H1 (cell line): ENCODE results near the gene PRR23E. TPM values are rescaled to one million over a fixed set of nuclear protein-coding genes. Genes with fewer than 3 reads are reported as not detected.
A peak's percentile ranks its signal among the peaks of the same experiment; 100 is the strongest.

ENCODE experiments used
- CTCF ChIA-PET: fragments of 300-600 bp; sonication (Branson Sonifier 250); formaldehyde crosslinking; loops from one replicate; lab custom pipeline; 2021; ENCODE audit not compliant: partially characterized antibody; lab: Charles Lee
- POLR2A ChIA-PET: fragments of 300-600 bp; sonication (Branson Sonifier 250); formaldehyde crosslinking; loops from one replicate; lab custom pipeline; 2021; ENCODE audit warnings: inconsistent platforms; ENCODE audit not compliant: partially characterized antibody; lab: Charles Lee
- DNase-seq, 2 experiments: peaks; one replicate each; pipeline versions ENCODE4 v3.0.0 to v3.0.0-alpha.2; 2010 to 2022; ENCODE audit warnings: low spot score in 2 of 2, low read depth in 1 of 2, mixed read lengths in 1 of 2
- FAIRE-seq: peaks from 2 replicates; lab custom pipeline; 2011; peaks lifted over from hg19 to GRCh38; lab: Jason Lieb, UNC
- H2AFZ ChIP-seq: 2 replicates; pipeline ENCODE4 v1.8.1; 2012; ENCODE audit warnings: low read length, inconsistent platforms
- H2AK5ac ChIP-seq: 2 replicates; pipeline ENCODE4 v1.6.1; 2013; ENCODE audit warnings: low read depth, low read length
- H2BK120ac ChIP-seq: replicated peaks from 2 replicates; pipeline ENCODE3; 2013; ENCODE audit warnings: low read depth, low read length, inconsistent platforms
- H2BK12ac ChIP-seq: 2 replicates; pipeline ENCODE4 v1.6.1; 2013; ENCODE audit warnings: low read depth, low read length
- H2BK15ac ChIP-seq: 2 replicates; pipeline ENCODE4 v1.6.1; 2013; ENCODE audit warnings: low read length
- H2BK20ac ChIP-seq: 2 replicates; pipeline ENCODE4 v1.6.1; 2013; ENCODE audit warnings: low read length
- H2BK5ac ChIP-seq: 2 replicates; pipeline ENCODE4 v1.6.1; 2013; ENCODE audit warnings: low read depth, low read length
- H3K14ac ChIP-seq: 2 replicates; pipeline ENCODE4 v1.6.1; 2013; ENCODE audit warnings: inconsistent platforms; ENCODE audit not compliant: insufficient read length
- H3K18ac ChIP-seq: 2 replicates; pipeline ENCODE4 v1.6.1; 2013; ENCODE audit warnings: low read length; ENCODE audit errors: extremely low read depth
- H3K23ac ChIP-seq: 2 replicates; pipeline ENCODE4 v1.6.1; 2013; ENCODE audit warnings: inconsistent platforms; ENCODE audit not compliant: insufficient read length
- H3K23me2 ChIP-seq: 2 replicates; pipeline ENCODE4 v1.6.1; 2013; ENCODE audit warnings: low read depth, low read length
- H3K27ac ChIP-seq: 2 replicates; pipeline ENCODE4 v1.6.1; 2011; ENCODE audit warnings: low read depth, low read length, inconsistent platforms
- H3K27me3 ChIP-seq, 4 experiments: replicated peaks in 1 of 4; 1 replicate in 1 of 4; 2 replicates in 3 of 4; pipeline versions ENCODE4 v1.6.1 to v1.8.1; 2011 to 2013; ENCODE audit warnings: low read length in 3 of 4, mild to moderate bottlenecking in 3 of 4, inconsistent platforms in 2 of 4, mixed read lengths in 2 of 4, moderate library complexity in 1 of 4; ENCODE audit not compliant: control insufficient read depth in 3 of 4, insufficient read depth in 3 of 4; ENCODE audit errors: extremely low read depth in 1 of 4
- H3K36me3 ChIP-seq, 4 experiments: 2 replicates each; pipeline versions ENCODE4 v1.6.1 to v1.8.1; 2011 to 2013; ENCODE audit warnings: mild to moderate bottlenecking in 4 of 4, low read length in 3 of 4, moderate library complexity in 2 of 4, control low read depth in 1 of 4, inconsistent platforms in 1 of 4; ENCODE audit not compliant: insufficient read depth in 4 of 4, control insufficient read depth in 2 of 4
- H3K4ac ChIP-seq: replicated peaks from 2 replicates; pipeline ENCODE3; 2013; ENCODE audit warnings: low read length, low read depth, mixed read lengths, inconsistent platforms; ENCODE audit not compliant: insufficient read length
- H3K4me1 ChIP-seq, 4 experiments: replicated peaks in 1 of 4; 1 replicate in 1 of 4; 2 replicates in 3 of 4; pipeline versions ENCODE4 v1.6.1 to v1.8.1; 2011 to 2013; ENCODE audit warnings: low read length in 3 of 4, inconsistent platforms in 2 of 4, mixed read lengths in 1 of 4; ENCODE audit not compliant: insufficient read depth in 4 of 4, control insufficient read depth in 3 of 4
- H3K4me2 ChIP-seq, 2 experiments: 2 replicates each; pipeline versions ENCODE4 v1.6.1 to v1.8.1; 2011 to 2013; ENCODE audit warnings: low read depth in 2 of 2, low read length in 2 of 2, control low read depth in 1 of 2, inconsistent platforms in 1 of 2, mild to moderate bottlenecking in 1 of 2; ENCODE audit not compliant: insufficient read depth in 1 of 2
- H3K4me3 ChIP-seq, 4 experiments: fragments of 200-600, 300-600 bp in 1 of 4; sonication (generic), shearing (Covaris generic), sonication (Bioruptor Twin) in 1 of 4; 2 replicates each; pipeline versions ENCODE4 v1.5.1 to v1.8.1; 2011 to 2016; ENCODE audit warnings: low read length in 4 of 4, low read depth in 3 of 4, control low read depth in 2 of 4, inconsistent platforms in 2 of 4, mild to moderate bottlenecking in 2 of 4, mixed read lengths in 1 of 4, moderate library complexity in 1 of 4; ENCODE audit not compliant: insufficient read depth in 2 of 4; ENCODE audit errors: extremely low read depth in 1 of 4
- H3K56ac ChIP-seq: replicated peaks from 2 replicates; pipeline ENCODE3; 2013; ENCODE audit warnings: low read depth, mild to moderate bottlenecking, mixed read lengths, low read length, inconsistent platforms; ENCODE audit not compliant: insufficient read length
- H3K79me1 ChIP-seq: 2 replicates; pipeline ENCODE4 v1.6.1; 2013; ENCODE audit warnings: low read depth, low read length, control low read depth
- H3K79me2 ChIP-seq, 2 experiments: 2 replicates each; pipeline versions ENCODE4 v1.6.1 to v1.8.1; 2012 to 2013; ENCODE audit warnings: low read length in 2 of 2, mild to moderate bottlenecking in 2 of 2, inconsistent platforms in 1 of 2; ENCODE audit not compliant: insufficient read depth in 2 of 2, control insufficient read depth in 1 of 2
- H3K9ac ChIP-seq, 4 experiments: replicated peaks in 1 of 4; 1 replicate in 1 of 4; 2 replicates in 3 of 4; pipeline versions ENCODE4 v1.6.1 to v1.8.1; 2011 to 2013; ENCODE audit warnings: low read depth in 3 of 4, low read length in 3 of 4, control low read depth in 2 of 4, mild to moderate bottlenecking in 2 of 4, moderate library complexity in 2 of 4, inconsistent platforms in 1 of 4; ENCODE audit errors: extremely low read depth in 1 of 4
- H3K9me3 ChIP-seq, 2 experiments: 2 replicates each; pipeline versions ENCODE4 v1.6.1 to v1.8.1; 2012 to 2013; ENCODE audit warnings: mild to moderate bottlenecking in 2 of 2, moderate library complexity in 2 of 2, control low read depth in 1 of 2, inconsistent platforms in 1 of 2, low read depth in 1 of 2, low read length in 1 of 2, mixed read lengths in 1 of 2; ENCODE audit not compliant: insufficient read depth in 2 of 2
- H4K20me1 ChIP-seq, 2 experiments: replicated peaks in 1 of 2; 2 replicates each; pipeline versions ENCODE3 to v1.8.1; 2011 to 2013; ENCODE audit warnings: inconsistent platforms in 2 of 2, low read length in 2 of 2, mild to moderate bottlenecking in 1 of 2; ENCODE audit not compliant: insufficient read depth in 2 of 2, control insufficient read depth in 1 of 2
- H4K5ac ChIP-seq: 2 replicates; pipeline ENCODE4 v1.6.1; 2013; ENCODE audit warnings: low read length, low read depth, mixed read lengths, inconsistent platforms; ENCODE audit not compliant: insufficient read length
- H4K8ac ChIP-seq: 2 replicates; pipeline ENCODE4 v1.8.0; 2013; ENCODE audit warnings: mild to moderate bottlenecking, moderate library complexity, low read length, inconsistent platforms; ENCODE audit not compliant: insufficient read depth; ENCODE audit errors: extremely low read depth
- H4K91ac ChIP-seq: replicated peaks from 2 replicates; pipeline ENCODE3; 2013; ENCODE audit warnings: low read length, mixed read lengths, inconsistent platforms; ENCODE audit not compliant: insufficient read length
- ASH2L ChIP-seq: fragments of 200-600, 300-600 bp; sonication (generic); IDR thresholded peaks from one replicate; pipeline ENCODE4 v1.7.1; 2017; ENCODE audit warnings: low read length
- RAD21 ChIP-seq, 2 experiments: IDR thresholded peaks in 1 of 2; conservative IDR thresholded peaks in 1 of 2; 2 replicates each; pipeline ENCODE4 v1.6.1; 2011; ENCODE audit warnings: low read depth in 2 of 2, low read length in 2 of 2, improper control_type of control experiment in 1 of 2, inconsistent platforms in 1 of 2, mild to moderate bottlenecking in 1 of 2, moderate library complexity in 1 of 2
- WGBS, 2 experiments: shearing (Covaris generic) in 1 of 2; methylation state at CpG; one replicate each; pipeline versions ENCODE4 v1.1.6 to v1.1.7; 2013 to 2015; ENCODE audit warnings: low lambda C conversion rate in 2 of 2, mixed read lengths in 2 of 2, inconsistent platforms in 1 of 2, low coverage in 1 of 2, missing lambda C conversion rate in 1 of 2; ENCODE audit not compliant: insufficient replicate concordance in 2 of 2, insufficient coverage in 1 of 2, insufficient read length in 1 of 2; ENCODE audit errors: extremely low coverage in 1 of 2, missing lambda C conversion rate in 1 of 2; 5-methylcytosine and 5-hydroxymethylcytosine counted together
- polyA plus RNA-seq, 7 experiments: library from polyadenylated mRNA; depleted of rRNA in 3 of 7; stranded (reverse) in 5 of 7; unstranded in 2 of 7; fragments of >200 nt in 5 of 7; fragments of 200-250 nt in 2 of 7; gene quantifications; 1 replicate in 5 of 7; 2 replicates in 1 of 7; 4 replicates in 1 of 7; pipeline versions ENCODE4 v1.2.1 to v1.2.3, GENCODE V29; 2011 to 2013; ENCODE audit warnings: missing spikeins in 2 of 7, mixed read lengths in 2 of 7
- total RNA-seq: library from RNA; stranded (reverse); fragmentation: NEBNext Ultra II Directional; extraction: Animal tissue kit (Norgen Biotek cat#: 25700); gene quantifications from 2 replicates; pipeline ENCODE4 v1.2.1, GENCODE V29; 2021

The PRR23E gene
- total and polyA plus RNA-seq, 2 of the 8 experiments (the other 6 are each of a cell fraction or from before 2014, with no cell fraction given) = not detected

DNA sequence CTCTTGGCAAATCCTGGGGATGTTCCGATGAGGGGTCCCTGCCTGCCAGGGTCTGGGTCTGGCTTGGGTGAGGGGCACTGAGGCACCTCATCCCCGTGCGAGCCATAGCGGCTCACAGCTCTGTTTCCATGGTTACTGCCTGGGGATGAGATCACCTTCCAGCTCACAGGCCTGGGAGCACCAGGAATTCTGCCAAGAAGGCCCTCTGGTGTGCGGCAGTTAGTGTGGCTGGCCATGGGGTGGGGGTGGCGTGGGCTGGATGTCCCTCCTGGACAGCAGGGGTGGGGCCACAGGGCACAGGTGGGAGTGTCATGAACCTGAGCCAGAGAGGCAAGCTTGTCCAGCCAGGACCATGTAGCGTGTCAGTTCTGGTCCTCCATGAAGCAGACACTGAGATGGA lies 22.1 kb upstream of the PRR23E start:
- no peak overlapping the region for H2AFZ ChIP-seq

More for the DNA sequence above, 22.1 kb upstream of the PRR23E start:
- Histone ChIP-seq H3K9me3 (no peaks in the 10 kb centered on the region), H2AK5ac (no peak overlapping the region), H3K23ac (no peak overlapping the region), H3K4me2 (no peak overlapping the region), H4K5ac (no peak overlapping the region), H2BK12ac (no peak overlapping the region), H3K23me2 (no peaks in the 10 kb centered on the region), H3K27me3 (no peaks in the 10 kb centered on the region; a peak in 1 of 7 replicates), H4K8ac (no peak overlapping the region), H3K79me2 (no peaks in the 10 kb centered on the region), H3K4ac (no peak overlapping the region), H3K36me3 (no peaks in the 10 kb centered on the region), H3K14ac (no peak overlapping the region), H4K91ac (no peak overlapping the region), H3K27ac (no peak overlapping the region), H3K4me1 (peaks cover 0 to 3% (median 1%) of the 10 kb centered on the region in 4 experiments; a peak in 2 of 7 replicates), H3K56ac (no peak overlapping the region), H2BK20ac (no peak overlapping the region), H2BK15ac (no peak overlapping the region), H3K4me3 (no peak overlapping the region), H3K18ac (no peak overlapping the region), H4K20me1 (peaks cover 0 to 2% of the 10 kb centered on the region in 2 experiments), H3K9ac (no peak overlapping the region), H3K79me1 (no peaks in the 10 kb centered on the region), H2BK5ac (no peak overlapping the region), H2BK120ac (no peak overlapping the region)
- no peak for FAIRE-seq
- whole genome bisulfite sequencing, 2 experiments = 74% methylated on average over 6 of the region's 7 CpGs; no CpG with 5 or more reads in 1 of the 2 experiments
- peak in 1 of 2 experiments; percentile 38 for DNase-seq
- POLR2A ChIA-PET = no interaction called here
- CTCF ChIA-PET = interaction anchor here (0.6 to 1.8 kb wide), 5 partner anchors 12 to 660 kb away, joined by 3 to 4 read pairs (median 3); no protein-coding TSS in a partner anchor
- TF ChIP-seq RAD21 (IDR thresholded peaks at IDR 0.05 in 1 of 2, conservative IDR thresholded peaks at IDR 0.05 in 1 of 2; ENCODE audit: low read depth in 2 of 2, low read length in 2 of 2) (peak in 1 of 2 experiments; percentile 6; a peak in 1 of 4 replicates), ASH2L (no peak)
